ENCODE results near the gene ZCCHC24.

GRCh38 chr10:79441433-79441832 is 4.0 kb downstream of the ZCCHC24 start:
- TF ChIP-seq SUZ12 (IDR thresholded peaks at IDR 0.05; ENCODE audit: extremely low read depth, insufficient read depth, insufficient read length) (no peak), YY1 (IDR thresholded peaks at IDR 0.05; ENCODE audit: insufficient read depth, insufficient read length) (no peak)

All from NT2/D1 (cell line).